Measurements from ENCODE around the gene PRSS22.

DNA sequence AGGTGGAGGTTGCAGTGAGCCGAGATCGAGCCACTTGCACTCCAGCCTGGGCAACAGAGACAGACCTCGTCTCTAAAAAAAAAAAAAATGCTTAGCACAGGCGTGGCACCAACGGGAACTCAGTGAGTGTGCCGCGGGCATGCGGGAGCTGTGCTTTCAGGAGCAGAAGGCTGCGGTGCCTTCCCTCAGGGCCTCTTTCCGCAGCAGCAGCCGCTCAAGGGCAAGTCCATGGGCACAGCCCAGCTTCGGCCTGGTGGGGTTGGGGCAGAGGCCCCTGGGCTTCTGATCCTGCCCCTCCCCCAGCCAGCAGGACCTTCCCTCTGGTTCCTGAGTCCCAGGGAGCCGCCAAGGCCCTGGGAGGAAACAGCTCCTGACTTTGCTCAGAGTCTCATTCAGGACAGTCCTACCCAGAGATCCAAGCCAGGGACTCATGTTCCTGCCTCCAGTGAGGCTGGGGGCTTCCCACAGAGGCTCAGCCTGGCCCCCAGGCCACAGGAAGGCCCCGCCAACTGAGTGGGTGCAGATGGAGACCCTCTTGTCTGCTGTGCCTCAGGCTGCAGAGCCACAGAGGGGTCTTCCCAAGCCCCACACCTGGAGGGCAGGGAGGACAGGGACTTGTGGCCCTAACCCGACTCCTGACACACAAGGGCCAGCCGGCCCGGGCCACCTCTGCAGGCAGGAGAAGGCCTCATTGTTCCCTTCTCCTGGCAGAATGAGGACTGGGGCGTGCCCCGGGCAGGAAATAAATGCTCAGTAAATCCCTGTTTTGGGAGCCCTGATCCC, 31.2 kb downstream of the PRSS22 start:
- TF ChIP-seq CTCF (IDR thresholded peaks at IDR 0.05): no peak
- no peak for TF ChIP-seq POLR2A (IDR thresholded peaks at IDR 0.05)

Data from prostate gland (tissue), 2 donors.